ENCODE data around the gene SEPTIN1.
"Not testable (repeated sequence)": the region's sequence is repeated elsewhere in the genome, so short reads cannot be mapped to it uniquely, and the experiment has no call there.

The SEPTIN1 gene

GRCh38 chr16:30399435-30400186 lies 17.2 kb upstream of the SEPTIN1 start:
- no peak for DNase-seq

DNA sequence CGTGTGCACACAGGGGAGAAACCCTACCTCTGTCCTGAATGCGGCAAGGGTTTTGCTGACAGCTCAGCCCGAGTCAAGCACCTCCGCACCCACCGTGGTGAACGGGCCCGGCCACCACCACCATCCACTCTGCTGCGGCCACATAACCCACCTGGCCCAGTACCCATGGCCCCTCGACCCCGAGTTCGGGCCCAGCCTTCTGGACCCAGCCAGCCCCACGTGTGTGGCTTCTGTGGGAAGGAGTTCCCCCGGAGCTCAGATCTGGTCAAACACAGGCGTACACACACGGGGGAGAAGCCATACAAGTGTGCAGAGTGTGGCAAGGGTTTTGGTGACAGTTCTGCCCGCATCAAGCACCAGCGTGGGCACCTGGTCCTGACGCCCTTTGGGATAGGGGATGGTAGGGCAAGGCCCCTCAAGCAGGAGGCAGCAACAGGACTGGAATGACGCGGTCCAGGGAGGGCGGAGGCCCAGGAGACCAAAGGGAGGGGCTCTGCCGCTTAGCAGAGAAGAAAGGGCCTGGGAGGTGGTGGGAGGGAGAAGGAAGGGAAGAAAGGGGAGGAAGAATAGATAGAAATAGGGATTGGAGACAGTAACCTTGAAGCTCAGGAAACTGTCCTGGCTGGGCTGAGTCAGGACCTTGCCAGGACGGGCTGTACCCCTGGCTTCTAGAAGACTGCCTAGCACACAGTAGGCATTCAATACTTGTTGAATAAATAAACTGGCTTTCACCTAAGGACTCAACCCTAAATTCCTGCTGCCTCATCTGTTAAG lies 16.5 kb upstream of the SEPTIN1 start:
- DNase-seq = no peak

- no peak for DNase-seq
Observed at GRCh38 chr16:30397776-30398660, 15.7 kb upstream of the SEPTIN1 start.

DNA sequence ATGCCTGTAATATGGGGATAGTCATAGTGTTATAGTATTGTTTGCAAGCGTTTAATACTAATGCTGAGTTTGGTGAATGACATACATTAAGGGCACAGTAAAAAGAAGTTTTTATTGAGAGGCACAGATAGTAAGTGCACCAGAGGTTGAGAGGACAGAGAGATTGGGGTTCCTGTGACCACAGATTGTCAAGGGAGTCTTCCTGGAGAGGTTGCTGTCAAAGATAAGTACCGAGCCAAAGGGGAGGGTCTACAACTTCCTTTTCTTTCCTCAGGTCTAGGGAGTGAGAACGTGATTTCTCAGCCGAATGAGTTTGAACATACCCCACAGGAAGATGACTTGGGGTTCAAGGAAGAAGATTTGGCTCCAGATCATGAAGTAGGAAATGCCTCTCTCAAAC lies 14.7 kb upstream of the SEPTIN1 start:
- no peak for DNase-seq

DNA sequence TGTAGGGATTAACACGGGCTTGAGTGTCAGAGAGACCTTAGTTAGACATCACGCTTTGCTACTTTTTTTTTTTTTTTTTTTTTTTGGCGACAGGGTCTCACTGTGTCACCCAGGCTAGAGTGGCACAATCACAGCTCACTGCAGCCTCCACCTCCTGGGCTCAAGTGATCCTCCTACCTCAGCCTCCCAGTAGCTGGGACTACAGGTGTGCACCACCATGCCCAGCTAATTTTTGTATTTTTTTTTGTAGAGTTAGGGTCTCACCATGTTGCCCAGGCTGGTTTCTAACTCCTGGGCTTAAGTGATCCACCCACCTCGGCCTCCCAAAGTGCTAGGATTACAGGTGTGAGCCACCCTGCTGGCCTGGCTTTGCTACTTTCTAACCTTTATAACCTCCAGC lies 14.3 kb upstream of the SEPTIN1 start:
- not testable (repeated sequence) for DNase-seq

DNA sequence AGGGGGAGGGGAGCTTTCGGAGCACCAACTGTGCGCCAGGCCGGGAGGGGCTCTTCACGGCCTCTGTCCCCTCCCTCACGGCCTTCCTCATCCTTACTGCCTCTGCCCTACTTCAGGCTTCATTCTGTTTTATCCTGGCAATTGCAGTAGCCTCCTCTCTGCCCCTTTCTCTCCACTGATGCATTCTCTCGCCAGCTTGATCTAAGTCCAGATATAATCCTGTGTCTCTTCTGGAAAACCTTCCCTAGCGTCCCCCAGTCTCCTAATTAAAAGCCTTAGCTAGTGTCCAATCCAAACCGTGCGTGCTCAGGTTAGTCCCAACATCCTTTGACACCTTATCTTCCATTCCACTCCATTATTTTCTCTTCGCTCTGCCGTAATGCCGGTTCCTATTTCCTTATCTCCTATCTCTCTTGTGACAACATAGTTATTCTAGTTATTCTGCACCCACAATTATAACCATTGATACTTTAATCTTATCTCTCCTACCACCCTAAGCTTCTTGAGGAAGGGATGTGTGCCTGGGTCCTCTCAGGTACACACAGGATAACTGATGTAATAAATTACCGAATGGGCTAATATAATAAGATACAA lies 13.7 kb upstream of the SEPTIN1 start:
- DNase-seq = no peak

DNA sequence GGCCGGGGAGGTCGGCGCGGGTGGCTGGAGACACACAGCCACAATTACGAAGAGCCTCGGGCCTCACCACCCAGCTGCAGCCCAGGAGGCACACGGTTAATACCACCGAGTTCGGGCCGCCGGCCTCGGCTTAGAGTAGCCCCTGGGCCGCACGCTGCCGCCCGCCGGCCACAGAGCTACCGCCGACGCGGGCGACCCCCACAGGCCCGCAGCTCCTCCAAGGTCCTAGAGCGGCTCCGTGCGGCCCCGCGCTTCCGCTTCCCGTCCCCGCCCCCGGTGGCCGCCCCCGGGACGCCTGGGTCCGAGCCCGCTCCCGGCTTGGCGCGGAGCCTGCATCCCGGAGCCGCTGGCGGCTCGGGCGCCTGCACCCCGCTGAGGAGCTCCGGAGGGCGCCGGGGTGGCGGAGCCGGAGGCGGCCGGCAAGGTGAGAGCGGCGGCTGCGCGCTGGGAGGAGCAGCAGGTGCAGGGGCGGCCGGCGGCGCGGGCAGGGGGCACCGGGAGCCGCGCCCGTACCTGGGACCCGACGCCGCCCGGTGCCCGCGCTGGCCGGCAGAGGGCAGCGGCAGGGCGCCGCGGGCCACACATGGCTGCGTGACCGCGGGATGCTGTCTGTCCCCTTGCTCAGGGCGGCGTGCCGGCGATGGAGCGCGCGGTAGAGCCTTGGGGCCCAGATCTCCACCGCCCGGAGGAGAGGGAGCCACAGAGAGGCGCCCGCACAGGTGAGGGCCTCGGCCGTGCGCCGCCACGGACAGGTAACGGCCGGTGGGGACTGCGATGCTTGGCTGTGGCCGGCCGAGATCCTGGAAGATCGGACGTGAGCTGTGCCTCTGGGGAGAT lies 13.0 kb upstream of the SEPTIN1 start, which contains the start of gene ZNF48:
TSS of gene ZNF48 (plus strand) at position 266 of the 837 bp plus-strand sequence. CDS start at position 641, 375 bp downstream.
- DNase-seq = peak; percentile 63

DNA sequence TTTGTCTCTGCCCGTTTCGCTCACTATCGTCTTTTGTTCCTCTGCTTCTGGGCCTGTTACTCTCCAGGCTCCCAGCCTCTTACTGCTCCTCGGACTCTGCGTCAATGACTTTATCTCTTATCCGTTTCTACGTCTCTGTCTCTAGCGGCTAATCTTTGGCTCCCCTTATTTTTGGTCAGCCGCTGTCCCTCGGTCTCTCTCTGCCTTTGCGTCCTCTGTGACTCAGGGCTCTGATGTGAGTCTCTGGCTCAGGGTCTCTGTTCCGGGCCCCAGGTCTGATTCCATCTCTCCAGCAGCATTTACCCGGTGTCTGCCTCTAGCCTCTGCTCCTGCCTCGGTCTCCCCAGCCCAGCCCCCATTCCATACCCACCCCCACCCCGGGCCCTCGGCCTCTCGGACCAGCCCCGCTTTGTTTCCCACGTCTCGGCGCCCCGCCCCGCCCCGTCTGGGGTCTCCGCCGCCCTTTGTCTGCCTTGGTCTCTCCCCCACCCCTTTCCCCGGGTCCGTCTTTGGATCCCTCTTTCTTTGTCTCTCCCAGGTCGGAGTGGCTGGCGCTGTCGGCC lies 12.3 kb upstream of the SEPTIN1 start:
- DNase-seq = no peak

- DNase-seq = no peak
Observed at GRCh38 chr16:30383521-30383920, 1.2 kb upstream of the SEPTIN1 start.

DNA sequence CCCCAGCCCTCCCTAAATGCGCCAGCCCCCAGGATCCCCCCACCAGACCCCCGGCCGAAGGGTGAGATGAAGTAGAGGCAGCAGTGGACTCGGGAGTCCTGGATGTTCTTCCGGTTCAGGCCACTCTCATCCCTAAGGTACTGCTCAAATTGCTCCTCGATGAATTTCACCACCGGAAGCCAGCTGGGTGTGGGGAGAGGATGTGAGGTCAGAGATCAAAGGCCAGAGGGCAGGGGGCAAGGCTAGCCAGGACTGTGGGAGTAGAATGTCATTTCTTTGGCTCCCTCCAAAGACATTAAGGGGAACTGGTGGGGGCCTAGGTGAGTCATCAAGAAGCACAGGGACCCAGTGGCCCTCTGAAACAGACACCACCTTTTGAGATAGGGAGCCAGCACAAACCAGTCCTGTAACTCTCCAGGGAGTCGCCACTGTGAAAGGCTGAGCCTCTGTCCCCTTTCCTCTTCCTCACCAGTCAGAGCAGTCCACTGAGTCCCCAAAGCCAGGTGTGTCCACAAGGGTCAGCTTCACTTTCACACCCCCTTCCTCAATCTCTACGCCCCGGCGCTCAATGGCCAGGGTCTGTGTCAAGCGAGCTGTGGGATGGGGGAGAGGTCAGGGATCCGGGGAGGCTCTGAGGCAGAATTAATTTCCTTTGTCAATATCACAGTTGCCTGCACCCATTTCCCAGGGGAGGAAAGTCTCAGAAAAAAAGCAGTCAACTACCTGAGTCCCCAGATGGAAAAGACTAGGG lies 895 bp downstream of the SEPTIN1 start:
- peak; percentile 72 for DNase-seq

- no peak for DNase-seq
Observed at GRCh38 chr16:30380803-30381208, 1.6 kb downstream of the SEPTIN1 start.

GRCh38 chr16:30380072-30380802 lies 2.1 kb downstream of the SEPTIN1 start:
- no peak for DNase-seq

- no peak for DNase-seq
Observed at GRCh38 chr16:30379158-30379783, 3.1 kb downstream of the SEPTIN1 start.

- DNase-seq = peak; percentile 100
Observed at GRCh38 chr16:30378236-30379157, 3.9 kb downstream of the SEPTIN1 start.

DNA sequence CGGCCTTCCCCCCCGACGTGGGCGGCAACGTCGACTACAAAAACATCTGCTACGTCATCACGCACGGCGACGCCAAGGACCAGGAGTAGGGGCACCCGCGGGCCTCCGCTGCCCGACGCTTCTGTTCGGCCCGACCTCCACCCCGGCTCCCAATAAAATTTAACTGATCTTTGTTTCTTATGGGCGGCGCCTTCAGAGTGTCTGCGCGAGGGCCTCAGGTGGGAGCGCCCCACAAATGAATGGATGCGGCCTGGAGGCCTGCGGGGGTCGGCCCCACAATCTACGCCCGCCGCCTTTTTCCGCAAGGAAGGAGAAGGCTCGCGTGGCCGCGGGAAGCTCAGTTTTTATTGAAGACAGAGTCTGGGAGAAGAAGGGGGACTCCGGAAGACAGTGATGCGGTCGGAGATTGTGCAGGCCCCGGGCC lies 4.5 kb downstream of the SEPTIN1 start:
- peak; percentile 92 for DNase-seq

- DNase-seq = no peak
Observed at GRCh38 chr16:30377050-30377811, 5.1 kb downstream of the SEPTIN1 start.

DNA sequence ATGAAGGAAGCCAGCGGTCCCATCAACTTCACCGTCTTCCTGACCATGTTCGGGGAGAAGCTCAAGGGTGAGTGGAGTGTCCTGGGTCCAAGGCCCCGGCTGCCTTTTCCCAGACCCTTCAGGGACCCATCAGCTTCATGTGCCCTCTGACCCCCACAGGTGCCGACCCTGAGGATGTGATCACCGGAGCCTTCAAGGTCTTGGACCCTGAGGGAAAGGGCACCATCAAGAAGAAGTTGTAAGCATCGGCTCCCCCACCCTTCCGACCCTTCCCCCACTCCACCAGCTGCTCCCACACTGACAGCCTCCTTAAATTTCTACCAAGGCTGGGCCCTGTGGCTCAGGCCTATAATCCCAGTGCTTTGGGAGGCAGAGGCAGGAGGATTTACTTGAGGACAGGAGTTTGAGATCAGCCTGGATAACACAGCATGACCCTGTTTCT lies 5.9 kb downstream of the SEPTIN1 start:
- no peak for DNase-seq

Data from activated CD4-positive, alpha-beta T cell treated with anti-CD3 and anti-CD28 coated beads, Interleukin-2, Interleukin-6, amounts not matched to agents 100 ng/mL and 50 ng/mL, durations not matched to agents 16 hours and 8 hours (primary cell).